Measurements from ENCODE around the gene SLC2A5.

DNA sequence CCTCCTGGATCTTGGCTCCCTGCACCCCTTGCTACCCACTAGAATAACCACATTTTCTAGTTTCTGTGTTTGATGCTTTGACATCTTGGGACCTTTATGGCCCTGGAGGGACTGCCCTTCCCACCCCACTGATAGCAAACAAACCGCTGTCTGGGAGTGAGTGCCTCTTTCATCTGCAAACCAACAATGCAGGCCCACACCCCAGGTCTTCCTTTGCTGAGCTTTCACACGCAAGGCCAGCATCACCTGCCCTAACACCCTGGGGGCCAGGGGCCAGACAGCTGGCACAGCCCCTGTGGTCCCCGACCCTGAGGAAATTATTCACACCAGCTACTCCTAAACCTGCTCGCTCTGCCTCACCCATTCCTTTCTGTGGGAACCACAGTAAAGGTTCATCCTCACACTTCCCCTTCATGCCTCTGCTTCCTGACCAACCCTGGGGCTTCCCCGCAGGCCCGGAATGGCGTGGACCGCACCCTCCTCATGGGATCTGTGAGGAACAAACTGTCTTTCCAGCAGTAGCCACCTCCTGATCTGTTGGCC lies 58.6 kb downstream of the SLC2A5 start:
- TF ChIP-seq POLR2A (IDR thresholded peaks at IDR 0.05), result no peak
- TF ChIP-seq, protein P1, sequence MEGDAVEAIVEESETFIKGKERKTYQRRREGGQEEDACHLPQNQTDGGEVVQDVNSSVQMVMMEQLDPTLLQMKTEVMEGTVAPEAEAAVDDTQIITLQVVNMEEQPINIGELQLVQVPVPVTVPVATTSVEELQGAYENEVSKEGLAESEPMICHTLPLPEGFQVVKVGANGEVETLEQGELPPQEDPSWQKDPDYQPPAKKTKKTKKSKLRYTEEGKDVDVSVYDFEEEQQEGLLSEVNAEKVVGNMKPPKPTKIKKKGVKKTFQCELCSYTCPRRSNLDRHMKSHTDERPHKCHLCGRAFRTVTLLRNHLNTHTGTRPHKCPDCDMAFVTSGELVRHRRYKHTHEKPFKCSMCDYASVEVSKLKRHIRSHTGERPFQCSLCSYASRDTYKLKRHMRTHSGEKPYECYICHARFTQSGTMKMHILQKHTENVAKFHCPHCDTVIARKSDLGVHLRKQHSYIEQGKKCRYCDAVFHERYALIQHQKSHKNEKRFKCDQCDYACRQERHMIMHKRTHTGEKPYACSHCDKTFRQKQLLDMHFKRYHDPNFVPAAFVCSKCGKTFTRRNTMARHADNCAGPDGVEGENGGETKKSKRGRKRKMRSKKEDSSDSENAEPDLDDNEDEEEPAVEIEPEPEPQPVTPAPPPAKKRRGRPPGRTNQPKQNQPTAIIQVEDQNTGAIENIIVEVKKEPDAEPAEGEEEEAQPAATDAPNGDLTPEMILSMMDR (IDR thresholded peaks at IDR 0.05), result no peak
